ENCODE measurements around the gene NDRG3.

DNA sequence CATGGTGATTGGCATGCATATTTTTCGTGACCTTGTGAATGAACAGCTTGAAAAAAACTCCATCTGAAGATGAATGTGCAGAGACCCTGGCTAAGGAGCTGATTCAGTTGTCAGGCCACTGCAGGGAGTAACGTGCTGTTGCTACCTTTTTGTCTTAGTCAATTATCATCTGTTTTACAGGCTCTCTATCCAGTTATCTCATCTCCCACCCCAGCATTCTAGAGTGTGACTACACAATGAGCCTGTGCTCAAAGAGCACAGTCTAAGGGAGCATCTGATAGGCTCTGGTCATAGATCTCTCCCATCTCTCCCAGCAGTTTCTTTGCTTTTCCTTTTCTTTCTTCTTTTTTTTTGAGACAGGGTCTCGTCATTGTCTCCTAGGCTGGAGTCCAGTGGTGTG is 45.5 kb downstream of the NDRG3 start:
- TF ChIP-seq POLR2AphosphoS5 (IDR thresholded peaks at IDR 0.05; ENCODE audit: insufficient read depth, low read depth, low read length) (no peak), POLR2A (IDR thresholded peaks at IDR 0.05; ENCODE audit: low read depth, low read length) (no peak), MYC (IDR thresholded peaks at IDR 0.05; ENCODE audit: low read depth, low read length) (no peak), EZH2 (IDR thresholded peaks at IDR 0.05; ENCODE audit: borderline replicate concordance, low read depth, low read length, severe bottlenecking) (no peak)
- TF ChIP-seq, protein P1, sequence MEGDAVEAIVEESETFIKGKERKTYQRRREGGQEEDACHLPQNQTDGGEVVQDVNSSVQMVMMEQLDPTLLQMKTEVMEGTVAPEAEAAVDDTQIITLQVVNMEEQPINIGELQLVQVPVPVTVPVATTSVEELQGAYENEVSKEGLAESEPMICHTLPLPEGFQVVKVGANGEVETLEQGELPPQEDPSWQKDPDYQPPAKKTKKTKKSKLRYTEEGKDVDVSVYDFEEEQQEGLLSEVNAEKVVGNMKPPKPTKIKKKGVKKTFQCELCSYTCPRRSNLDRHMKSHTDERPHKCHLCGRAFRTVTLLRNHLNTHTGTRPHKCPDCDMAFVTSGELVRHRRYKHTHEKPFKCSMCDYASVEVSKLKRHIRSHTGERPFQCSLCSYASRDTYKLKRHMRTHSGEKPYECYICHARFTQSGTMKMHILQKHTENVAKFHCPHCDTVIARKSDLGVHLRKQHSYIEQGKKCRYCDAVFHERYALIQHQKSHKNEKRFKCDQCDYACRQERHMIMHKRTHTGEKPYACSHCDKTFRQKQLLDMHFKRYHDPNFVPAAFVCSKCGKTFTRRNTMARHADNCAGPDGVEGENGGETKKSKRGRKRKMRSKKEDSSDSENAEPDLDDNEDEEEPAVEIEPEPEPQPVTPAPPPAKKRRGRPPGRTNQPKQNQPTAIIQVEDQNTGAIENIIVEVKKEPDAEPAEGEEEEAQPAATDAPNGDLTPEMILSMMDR (IDR thresholded peaks at IDR 0.05; ENCODE audit: extremely low read depth in 1 of 2, insufficient read depth in 1 of 2, low read depth in 1 of 2, low read length in 2 of 2), result no peak
- TF ChIP-seq, protein P2, sequence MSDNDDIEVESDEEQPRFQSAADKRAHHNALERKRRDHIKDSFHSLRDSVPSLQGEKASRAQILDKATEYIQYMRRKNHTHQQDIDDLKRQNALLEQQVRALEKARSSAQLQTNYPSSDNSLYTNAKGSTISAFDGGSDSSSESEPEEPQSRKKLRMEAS (IDR thresholded peaks at IDR 0.05; ENCODE audit: insufficient read depth, insufficient read length), result no peak
